IMR-90 (cell line): ENCODE data around the gene SPON1. TPM values are rescaled to one million over a fixed set of nuclear protein-coding genes. Genes with fewer than 3 reads are reported as not detected.

Experiments
- ATAC-seq: fragments of 200-7000 bp; cut with Tn5 transposase; 2 replicates; pipeline ENCODE4 v1.9.1; 2020; ENCODE audit warnings: low read depth, mild to moderate bottlenecking, moderate library complexity
- BruUV-seq: library from RNA; stranded (reverse); fragments of 400-500 nt; replicated peaks from 2 replicates; lab custom pipeline; 2021; lab: Mats Ljungman, UMichigan
- CTCF ChIA-PET: fragments of 300-600 bp; formaldehyde crosslinking; extraction: SDS; loops from one replicate; lab custom pipeline; 2021; ENCODE audit warnings: antibody characterized with exemption; lab: Yijun Ruan, JAX
- POLR2A ChIA-PET: fragments of 300-600 bp; sonication (Branson Sonifier 250); formaldehyde crosslinking; loops from one replicate; lab custom pipeline; 2022; ENCODE audit warnings: antibody characterized with exemption; ENCODE audit not compliant: unreplicated experiment; lab: Charles Lee
- DNase-seq: peaks from one replicate; pipeline ENCODE4 v3.0.0; 2013
- H2AFZ ChIP-seq: replicated peaks from 2 replicates; pipeline ENCODE3; 2013; ENCODE audit warnings: low read length, mild to moderate bottlenecking; ENCODE audit not compliant: poor library complexity
- H2AK5ac ChIP-seq: 2 replicates; pipeline ENCODE4 v1.6.1; 2013; ENCODE audit warnings: low read depth, low read length, inconsistent platforms
- H2AK9ac ChIP-seq: replicated peaks from 2 replicates; pipeline ENCODE3; 2013; ENCODE audit warnings: mild to moderate bottlenecking, low read depth, low read length, moderate library complexity; ENCODE audit not compliant: poor library complexity
- H2BK120ac ChIP-seq: 2 replicates; pipeline ENCODE4 v1.6.1; 2013; ENCODE audit warnings: low read depth, low read length, inconsistent platforms
- H2BK15ac ChIP-seq: 3 replicates; pipeline ENCODE4 v1.6.1; 2013; ENCODE audit warnings: low read depth, low read length, inconsistent platforms
- H2BK20ac ChIP-seq: 2 replicates; pipeline ENCODE4 v1.6.1; 2013; ENCODE audit warnings: low read depth, mild to moderate bottlenecking, inconsistent platforms, low read length, moderate library complexity
- H2BK5ac ChIP-seq: 2 replicates; pipeline ENCODE4 v1.6.1; 2013; ENCODE audit warnings: mild to moderate bottlenecking, low read depth, low read length, inconsistent platforms; ENCODE audit not compliant: poor library complexity, severe bottlenecking
- H3K14ac ChIP-seq: replicated peaks from 2 replicates; pipeline ENCODE4 v1.6.1; 2013; ENCODE audit warnings: low read depth, low read length, inconsistent platforms
- H3K18ac ChIP-seq: 2 replicates; pipeline ENCODE4 v1.6.1; 2013; ENCODE audit warnings: low read depth, low read length, control low read depth
- H3K23ac ChIP-seq: 2 replicates; pipeline ENCODE4 v1.6.1; 2013; ENCODE audit warnings: low read depth, low read length, inconsistent platforms
- H3K27ac ChIP-seq: 2 replicates; pipeline ENCODE4 v1.5.1; 2013; ENCODE audit warnings: mild to moderate bottlenecking, control low read depth, low read length; ENCODE audit not compliant: insufficient read depth
- H3K27me3 ChIP-seq: 2 replicates; pipeline ENCODE4 v1.6.1; 2013; ENCODE audit warnings: low read length; ENCODE audit not compliant: control insufficient read depth, insufficient read depth
- H3K36me3 ChIP-seq: 2 replicates; pipeline ENCODE4 v1.6.1; 2013; ENCODE audit warnings: low read length, mixed read lengths; ENCODE audit not compliant: control insufficient read depth, insufficient read depth
- H3K4ac ChIP-seq: 2 replicates; pipeline ENCODE4 v1.6.1; 2013; ENCODE audit warnings: low read depth, low read length, inconsistent platforms
- H3K4me1 ChIP-seq: 2 replicates; pipeline ENCODE4 v1.6.1; 2013; ENCODE audit warnings: low read length, mixed read lengths; ENCODE audit not compliant: control insufficient read depth, insufficient read depth
- H3K4me2 ChIP-seq: 2 replicates; pipeline ENCODE4 v1.6.1; 2013; ENCODE audit warnings: low read depth, mild to moderate bottlenecking, control low read depth, low read length, moderate library complexity
- H3K4me3 ChIP-seq: 2 replicates; pipeline ENCODE4 v1.5.1; 2013; ENCODE audit warnings: low read depth, mild to moderate bottlenecking, control low read depth, low read length, moderate library complexity; ENCODE audit not compliant: insufficient read depth
- H3K56ac ChIP-seq: 2 replicates; pipeline ENCODE4 v1.6.1; 2013; ENCODE audit warnings: low read length, inconsistent platforms; ENCODE audit not compliant: insufficient read depth; ENCODE audit errors: extremely low read depth
- H3K79me1 ChIP-seq, 2 experiments: 2 replicates each; pipeline ENCODE4 v1.6.1; 2013; ENCODE audit warnings: low read length in 2 of 2, inconsistent platforms in 1 of 2, low read depth in 1 of 2
- H3K9ac ChIP-seq: 2 replicates; pipeline ENCODE4 v1.6.1; 2013; ENCODE audit warnings: low read depth, low read length, control low read depth
- H3K9me1 ChIP-seq: 2 replicates; pipeline ENCODE4 v1.6.1; 2013; ENCODE audit warnings: low read length, inconsistent platforms; ENCODE audit not compliant: insufficient read depth
- H3K9me3 ChIP-seq: 2 replicates; pipeline ENCODE4 v1.6.1; 2013; ENCODE audit warnings: low read length; ENCODE audit not compliant: control insufficient read depth, insufficient read depth
- H4K20me1 ChIP-seq: 2 replicates; pipeline ENCODE4 v1.6.1; 2013; ENCODE audit warnings: low read length, inconsistent platforms; ENCODE audit not compliant: insufficient read depth
- H4K5ac ChIP-seq: 2 replicates; pipeline ENCODE4 v1.6.1; 2013; ENCODE audit warnings: mild to moderate bottlenecking, low read depth, low read length, control low read depth
- H4K8ac ChIP-seq, 2 experiments: 2 replicates each; pipeline ENCODE4 v1.6.1; 2013; ENCODE audit warnings: low read depth in 2 of 2, low read length in 2 of 2, control low read depth in 1 of 2, inconsistent platforms in 1 of 2
- H4K91ac ChIP-seq: 2 replicates; pipeline ENCODE4 v1.6.1; 2013; ENCODE audit warnings: low read depth, low read length, inconsistent platforms; ENCODE audit not compliant: insufficient read depth
- MAZ ChIP-seq: IDR thresholded peaks from 2 replicates; pipeline ENCODE4 v1.6.1; 2012; ENCODE audit warnings: low read depth, mild to moderate bottlenecking, low read length, improper control_type of control experiment, moderate library complexity, borderline replicate concordance
- USF2 ChIP-seq: fragments of 150-350 bp; IDR thresholded peaks from 2 replicates; pipeline ENCODE4 v1.6.1; 2017; ENCODE audit warnings: mild to moderate bottlenecking, antibody characterized with exemption, low read length, low read depth
- WGBS, 2 experiments: methylation state at CpG; one replicate each; pipeline versions ENCODE4 v1.1.5 to v1.1.7; 2013; ENCODE audit warnings: missing lambda C conversion rate in 2 of 2; ENCODE audit not compliant: insufficient read length in 1 of 2; ENCODE audit errors: extremely low coverage in 2 of 2; 5-methylcytosine and 5-hydroxymethylcytosine counted together
- dilution Hi-C: fragments of 300-500 bp; cut with HindIII; formaldehyde crosslinking; loops from one replicate; pipeline ENCODE4 v1.14.3; 2018; ENCODE audit warnings: low sequenced_read_pairs; ENCODE audit not compliant: unreplicated experiment
- in situ Hi-C: fragments of 300-500 bp; cut with MboI; formaldehyde crosslinking; loops from 3 replicates; pipeline ENCODE4 v1.14.3; 2019; ENCODE audit warnings: low sequenced_read_pairs, inconsistent platforms, mixed read lengths
- intact Hi-C: fragments of 100-400 bp; cut with micrococcal nuclease; formaldehyde crosslinking; loops from 2 replicates; pipeline ENCODE4 v1.10.0; 2022
- polyA plus RNA-seq, 3 experiments: library from polyadenylated mRNA; depleted of rRNA; stranded (reverse); fragments of >200 nt; gene quantifications; 2 replicates each; pipeline ENCODE4 v1.2.3, GENCODE V29; 2012; ENCODE audit warnings: low replicate concordance in 1 of 3
- total RNA-seq: library from RNA; depleted of rRNA; stranded (reverse); fragments of >200 nt; gene quantifications from 2 replicates; pipeline ENCODE4 v1.2.3, GENCODE V29; 2012

The SPON1 gene
- total and polyA plus RNA-seq, 2 of the 4 experiments (the other 2 are of a cell fraction): 0.62 to 0.72 TPM

GRCh38 chr11:14073849-14074476 is 111.4 kb downstream of the SPON1 start:
- Histone ChIP-seq H3K27me3 (peaks cover 2% of the 10 kb centered on the region), H3K18ac (no peak overlapping the region), H4K20me1 (no peaks in the 10 kb centered on the region), H3K56ac (no peak overlapping the region), H2AFZ (no peak overlapping the region), H4K8ac (no peak overlapping the region), H3K27ac (no peak overlapping the region), H2AK9ac (no peak overlapping the region), H3K36me3 (no peaks in the 10 kb centered on the region), H2BK15ac (no peak overlapping the region), H3K23ac (no peak overlapping the region), H3K9me1 (no peaks in the 10 kb centered on the region), H4K91ac (no peak overlapping the region), H2BK120ac (no peak overlapping the region), H3K4me1 (no peaks in the 10 kb centered on the region), H3K79me1 (no peaks in the 10 kb centered on the region), H2AK5ac (no peak overlapping the region), H3K14ac (no peak overlapping the region), H2BK5ac (no peak overlapping the region), H3K4me2 (no peak overlapping the region), H4K5ac (no peak overlapping the region), H3K4me3 (no peak overlapping the region), H3K4ac (no peak overlapping the region), H3K9ac (no peak overlapping the region), H3K9me3 (no peaks in the 10 kb centered on the region), H2BK20ac (no peak overlapping the region)
- POLR2A ChIA-PET: no interaction called here
- intact Hi-C loops (no loop called here), in situ Hi-C loops (no loop called here), dilution Hi-C loops (no loop called here)
- no CpG with 5 or more reads among the region's 1 CpG for WGBS, 2 experiments
- ATAC-seq: no peak
- no peak for DNase-seq
- TF ChIP-seq MAZ: no peak
- TF ChIP-seq USF2: 0 out of 2 replicates have a peak, but pooled peaks have one; percentile 42
- CTCF ChIA-PET: no interaction called here
- BruUV-seq: no TSS peak
